Activated CD4-positive, alpha-beta T cell treated with anti-CD3 and anti-CD28 coated beads, Interleukin-2, amount 10 ng/mL, durations not matched to agents 7 days and 5 days (primary cell): ENCODE data around the gene SUGCT. TPM values are rescaled to one million over a fixed set of nuclear protein-coding genes. Genes with fewer than 3 reads are reported as not detected.

Experiments
- CTCF ChIA-PET: fragments of 350-600 bp; sonication (Branson Sonifier 250); formaldehyde crosslinking; loops from one replicate; lab custom pipeline; 2021; ENCODE audit warnings: antibody characterized with exemption; lab: Charles Lee
- POLR2A ChIA-PET: fragments of 350-600 bp; sonication (Branson Sonifier 250); formaldehyde crosslinking; loops from one replicate; lab custom pipeline; 2021; ENCODE audit warnings: antibody characterized with exemption; lab: Charles Lee
- DNase-seq: peaks from one replicate; pipeline ENCODE4 v3.0.0-alpha.2; 2020
- H3K27ac Mint-ChIP-seq: one replicate; pipeline ENCODE4 v1.8.0; 2021; ENCODE audit warnings: mild to moderate bottlenecking, moderate library complexity, mixed read lengths
- H3K27me3 Mint-ChIP-seq: one replicate; pipeline ENCODE4 v1.8.0; 2021; ENCODE audit warnings: mixed read lengths
- H3K36me3 Mint-ChIP-seq: one replicate; pipeline ENCODE4 v1.8.0; 2021; ENCODE audit warnings: low read depth, mixed read lengths
- H3K4me1 Mint-ChIP-seq: one replicate; pipeline ENCODE4 v1.8.0; 2021; ENCODE audit warnings: mixed read lengths
- H3K4me3 Mint-ChIP-seq: one replicate; pipeline ENCODE4 v1.8.0; 2021; ENCODE audit warnings: mild to moderate bottlenecking, moderate library complexity, mixed read lengths
- H3K9me3 Mint-ChIP-seq: one replicate; pipeline ENCODE4 v1.8.0; 2021; ENCODE audit warnings: mixed read lengths
- total RNA-seq, 2 experiments: library from RNA; stranded (reverse); gene quantifications; one replicate each; pipeline ENCODE4 v1.2.3, GENCODE V29; 2021

SUGCT gene
- total RNA-seq, 2 experiments from 2014 or later, result not detected

DNA sequence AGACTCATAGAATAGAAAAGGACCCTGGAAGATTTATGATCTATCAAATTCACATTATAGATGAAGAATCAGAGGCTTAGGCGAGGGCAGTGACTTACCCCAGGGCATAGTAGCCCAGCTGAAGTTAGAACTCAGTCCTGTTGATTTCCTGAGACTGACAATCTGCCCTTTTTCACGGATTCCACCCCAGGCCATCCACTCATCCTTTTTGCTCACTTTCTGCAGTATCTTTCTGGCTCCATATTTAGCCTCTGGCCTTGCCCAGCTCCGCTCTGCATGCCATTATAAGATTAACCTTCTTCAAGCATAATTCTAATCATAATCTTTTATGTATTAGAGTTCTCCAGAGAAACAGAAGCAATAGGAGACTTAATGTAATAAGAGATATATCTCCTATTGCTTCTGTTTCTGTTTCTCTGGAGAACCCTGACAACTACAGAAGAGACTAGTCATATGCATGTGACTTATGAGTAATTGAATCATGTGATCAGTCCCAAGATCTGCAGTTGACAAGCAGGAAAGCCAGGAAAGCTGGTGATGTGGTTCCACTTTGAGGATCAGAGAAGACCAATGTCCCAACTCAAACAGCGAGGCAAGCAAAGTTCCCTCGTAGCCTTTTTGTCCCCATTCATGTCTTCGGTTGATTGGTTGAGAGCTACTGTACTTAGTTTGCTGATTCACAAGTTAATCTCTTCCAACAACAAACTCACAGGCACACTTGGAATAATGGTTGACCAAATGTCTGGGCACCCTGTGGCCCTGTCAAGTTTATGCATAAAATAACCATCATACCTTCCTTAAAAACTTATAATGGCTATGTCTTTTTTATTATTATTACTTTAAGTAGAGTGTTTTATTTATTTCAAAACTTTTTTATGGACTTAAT is 412.1 kb downstream of the SUGCT start:
- Mint-ChIP-seq H3K9me3 (no peaks in the 10 kb centered on the region), H3K4me1 (peaks cover under 1% of the 10 kb centered on the region), H3K27ac (no peak overlapping the region), H3K4me3 (no peak overlapping the region), H3K36me3 (no peaks in the 10 kb centered on the region), H3K27me3 (no peaks in the 10 kb centered on the region)
- DNase-seq, result no peak
- ChIA-PET POLR2A (no interaction called here), CTCF (no interaction called here)

DNA sequence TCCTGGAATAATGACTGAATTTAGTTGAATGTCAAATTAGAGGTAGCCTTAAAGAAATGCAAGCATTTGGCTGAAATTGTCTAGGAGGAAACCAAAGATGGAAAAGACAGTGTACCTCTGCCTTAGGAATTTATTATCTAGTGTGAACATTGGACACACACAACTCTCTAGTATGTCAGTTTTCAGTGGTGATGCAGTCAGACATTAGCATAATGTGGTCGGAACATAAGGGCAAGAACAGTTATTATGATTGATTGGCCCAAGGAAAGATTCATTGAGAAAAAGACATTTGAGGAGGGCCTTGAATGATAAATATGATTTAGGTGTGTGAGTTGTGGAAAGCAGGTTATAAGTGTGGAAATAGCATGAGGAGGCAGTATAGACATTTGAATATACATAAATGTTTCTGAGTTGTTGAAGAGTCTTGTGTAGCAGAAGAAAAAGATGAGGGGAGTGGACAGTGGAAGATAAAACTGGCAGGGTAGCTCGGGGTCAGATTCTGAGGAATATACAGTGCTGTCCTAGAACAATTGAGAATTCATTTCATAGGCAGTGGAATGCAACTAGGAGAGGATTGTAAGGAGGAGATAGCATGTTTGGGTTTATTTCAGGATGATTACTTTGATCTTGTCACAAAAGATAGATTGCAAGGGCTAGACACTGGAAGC is 414.7 kb downstream of the SUGCT start:
- no peak overlapping the region for H3K4me3 Mint-ChIP-seq
- no peaks in the 10 kb centered on the region for H3K9me3 Mint-ChIP-seq
- CTCF ChIA-PET, result no interaction called here
- POLR2A ChIA-PET, result no interaction called here
- H3K27ac Mint-ChIP-seq, result no peak overlapping the region
- H3K4me1 Mint-ChIP-seq, result peaks cover 2% of the 10 kb centered on the region
- DNase-seq, result no peak
- no peaks in the 10 kb centered on the region for H3K27me3 Mint-ChIP-seq
- no peaks in the 10 kb centered on the region for H3K36me3 Mint-ChIP-seq

DNA sequence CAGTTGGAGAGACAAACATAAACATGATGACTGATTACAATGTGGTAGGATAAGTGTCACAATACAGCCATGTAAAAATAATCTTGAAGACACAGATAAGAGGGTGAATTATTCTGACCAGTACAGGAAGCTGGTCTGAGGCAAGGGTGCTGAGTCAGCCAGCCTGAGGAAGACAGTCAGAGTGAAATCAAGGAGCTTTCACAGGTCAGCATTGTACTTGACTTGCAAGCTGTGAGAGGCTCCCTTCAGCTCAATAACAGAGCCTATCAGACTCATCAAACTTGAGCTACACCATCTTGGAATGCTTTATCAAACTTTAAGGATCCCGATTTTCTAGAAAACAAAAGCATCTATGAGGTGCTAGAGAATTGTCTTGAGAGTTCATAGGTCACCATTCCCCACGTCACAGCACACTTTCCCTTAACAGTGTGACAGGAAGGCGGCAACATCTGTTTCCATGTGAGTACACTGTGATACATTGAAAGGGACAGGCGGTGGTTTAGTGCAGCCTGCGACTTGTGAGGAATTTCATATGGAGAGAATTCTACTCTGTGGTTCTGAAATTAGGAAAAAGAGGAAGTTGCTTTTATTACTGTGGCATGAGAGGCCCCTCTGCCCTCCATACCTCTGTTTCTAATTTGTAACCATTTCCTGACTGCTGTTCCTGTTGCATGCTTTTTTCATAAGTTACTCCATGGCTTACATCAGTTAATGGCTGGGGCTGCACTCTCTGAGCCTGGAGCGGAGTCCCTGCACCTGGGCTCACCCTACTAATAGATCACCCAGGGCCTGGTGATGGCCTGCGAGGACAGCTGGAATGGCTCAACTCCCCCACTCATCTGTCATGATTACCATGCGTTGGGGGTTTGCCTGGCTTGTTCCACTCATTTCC is 417.1 kb downstream of the SUGCT start:
- no peaks in the 10 kb centered on the region for H3K9me3 Mint-ChIP-seq
- CTCF ChIA-PET, result no interaction called here
- H3K36me3 Mint-ChIP-seq, result no peaks in the 10 kb centered on the region
- POLR2A ChIA-PET, result no interaction called here
- H3K4me1 Mint-ChIP-seq, result peaks cover 2% of the 10 kb centered on the region
- no peak overlapping the region for H3K4me3 Mint-ChIP-seq
- no peak overlapping the region for H3K27ac Mint-ChIP-seq
- H3K27me3 Mint-ChIP-seq, result no peaks in the 10 kb centered on the region
- DNase-seq, result no peak

DNA sequence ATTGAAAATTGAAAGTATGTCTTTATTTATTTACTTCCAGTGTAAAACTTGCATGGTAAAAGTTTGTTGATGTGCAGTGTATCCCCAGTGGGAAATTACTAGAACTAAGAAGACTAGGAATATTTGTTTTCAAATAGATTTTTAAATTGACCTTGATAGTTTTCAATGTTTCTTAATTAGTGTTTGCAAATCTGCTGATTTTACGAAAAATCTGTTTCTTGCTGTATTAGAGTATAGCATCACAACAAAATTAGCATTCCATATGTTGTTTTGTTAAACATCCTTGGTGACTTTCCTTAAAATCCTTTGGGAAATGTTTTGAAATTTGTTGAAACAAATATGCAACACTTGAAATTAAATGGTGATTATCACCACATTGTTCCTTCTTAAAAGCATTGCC is 425.9 kb downstream of the SUGCT start:
- Mint-ChIP-seq H3K4me3 (no peak overlapping the region), H3K27ac (no peak overlapping the region), H3K9me3 (peaks cover 2% of the 10 kb centered on the region), H3K4me1 (peaks cover 2% of the 10 kb centered on the region), H3K36me3 (no peaks in the 10 kb centered on the region), H3K27me3 (no peaks in the 10 kb centered on the region)
- no peak for DNase-seq
- ChIA-PET CTCF (no interaction called here), POLR2A (no interaction called here)

DNA sequence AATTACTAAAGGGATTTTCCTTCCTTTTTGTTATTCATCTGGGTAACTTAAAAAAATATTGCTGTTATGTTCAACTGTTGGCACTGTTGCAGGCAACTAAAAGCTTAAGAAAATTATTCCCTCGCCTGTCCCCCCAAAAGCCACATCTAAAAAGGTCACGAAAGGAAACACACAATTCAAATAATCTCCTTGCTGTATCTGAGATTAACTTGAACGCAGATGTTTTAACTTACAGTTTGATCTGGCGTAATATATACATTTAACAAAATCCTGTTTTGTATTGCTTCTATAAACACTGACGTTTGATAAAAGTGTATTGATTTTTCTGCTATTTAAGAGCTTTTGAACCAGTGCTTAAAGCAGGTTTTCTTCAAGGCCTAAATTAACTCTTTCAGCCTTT is 432.1 kb downstream of the SUGCT start:
- Mint-ChIP-seq H3K27ac (no peak overlapping the region), H3K27me3 (peaks cover 6% of the 10 kb centered on the region), H3K4me3 (no peak overlapping the region), H3K4me1 (peaks cover 2% of the 10 kb centered on the region), H3K9me3 (peaks cover 2% of the 10 kb centered on the region), H3K36me3 (no peaks in the 10 kb centered on the region)
- ChIA-PET POLR2A (no interaction called here), CTCF (no interaction called here)
- no peak for DNase-seq

DNA sequence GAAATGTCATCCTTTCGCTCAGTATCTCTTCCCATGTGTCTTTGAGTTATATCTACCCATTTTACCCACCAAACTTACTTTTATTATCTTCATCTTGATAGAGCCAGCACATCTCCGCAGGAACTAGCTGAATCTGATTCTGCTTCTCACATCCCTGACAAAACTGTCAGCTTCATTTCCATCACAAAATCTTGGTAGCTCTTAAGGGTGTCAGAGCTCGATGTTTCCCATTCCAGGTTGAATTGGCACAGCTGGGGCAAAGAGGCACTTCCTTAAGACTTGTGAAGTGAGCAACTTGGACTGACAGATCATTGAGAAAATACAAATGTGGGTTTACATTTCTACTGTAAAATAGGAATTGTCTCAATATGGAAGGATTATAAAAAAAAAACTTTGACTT is 434.5 kb downstream of the SUGCT start:
- CTCF ChIA-PET, result interaction anchor here (0.6 to 0.7 kb wide), 2 partner anchors 8 to 437 kb away, joined by 3 to 4 read pairs; no protein-coding TSS in a partner anchor
- no peaks in the 10 kb centered on the region for H3K9me3 Mint-ChIP-seq
- no peaks in the 10 kb centered on the region for H3K4me1 Mint-ChIP-seq

DNA sequence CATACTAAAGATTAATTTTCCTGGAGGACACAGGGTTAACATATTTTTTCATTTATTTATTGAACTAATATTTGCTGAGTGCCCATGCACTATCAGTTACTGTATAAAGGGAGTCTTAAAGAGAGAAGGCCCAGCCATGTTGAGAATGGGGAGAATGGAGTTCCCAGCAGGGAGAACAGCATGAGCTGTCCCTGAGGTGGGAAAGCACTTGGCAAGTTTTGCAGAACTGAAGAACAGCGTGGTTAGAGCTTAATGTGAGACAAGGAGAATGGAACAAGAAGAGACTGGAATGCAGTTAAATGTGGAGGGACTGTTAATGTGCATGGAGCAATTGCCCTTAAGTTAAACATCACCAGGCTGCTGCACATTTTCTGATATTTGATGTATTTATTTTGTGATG is 435.4 kb downstream of the SUGCT start:
- ChIA-PET CTCF (no interaction called here), POLR2A (no interaction called here)
- Mint-ChIP-seq H3K4me3 (no peak overlapping the region), H3K36me3 (no peaks in the 10 kb centered on the region), H3K27ac (no peak overlapping the region), H3K27me3 (peaks cover 6% of the 10 kb centered on the region), H3K9me3 (no peaks in the 10 kb centered on the region), H3K4me1 (no peaks in the 10 kb centered on the region)
- DNase-seq, result no peak

More for the DNA sequence above, 434.5 kb downstream of the SUGCT start:
- Mint-ChIP-seq H3K27ac (no peak overlapping the region), H3K27me3 (peaks cover 6% of the 10 kb centered on the region), H3K36me3 (no peaks in the 10 kb centered on the region), H3K4me3 (no peak overlapping the region)
- POLR2A ChIA-PET, result no interaction called here
- DNase-seq, result no peak

DNA sequence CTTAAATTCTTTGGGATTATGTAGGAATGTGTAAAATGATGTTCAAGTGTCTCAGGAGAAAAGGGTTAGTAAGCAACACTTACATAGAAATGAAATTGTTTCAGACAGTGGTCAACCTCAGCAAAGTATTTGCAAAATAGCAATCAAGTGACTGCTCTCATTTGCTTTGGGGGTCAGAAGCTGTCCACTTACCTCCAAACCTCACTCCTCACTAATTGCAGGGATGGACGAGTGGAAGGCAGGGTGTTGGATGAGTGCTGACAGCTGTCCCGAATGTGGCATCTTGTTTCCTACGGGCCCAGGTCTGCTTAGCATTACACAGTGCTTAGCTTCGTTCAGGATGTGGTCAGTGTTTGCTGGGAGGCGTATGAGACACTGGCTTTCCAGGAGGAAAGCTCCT is 437.0 kb downstream of the SUGCT start:
- H3K27me3 Mint-ChIP-seq, result peaks cover 6% of the 10 kb centered on the region
- H3K9me3 Mint-ChIP-seq, result no peaks in the 10 kb centered on the region
- no peaks in the 10 kb centered on the region for H3K4me1 Mint-ChIP-seq
- no peak overlapping the region for H3K4me3 Mint-ChIP-seq
- ChIA-PET CTCF (no interaction called here), POLR2A (no interaction called here)
- H3K27ac Mint-ChIP-seq, result no peak overlapping the region
- DNase-seq, result no peak
- H3K36me3 Mint-ChIP-seq, result no peaks in the 10 kb centered on the region

DNA sequence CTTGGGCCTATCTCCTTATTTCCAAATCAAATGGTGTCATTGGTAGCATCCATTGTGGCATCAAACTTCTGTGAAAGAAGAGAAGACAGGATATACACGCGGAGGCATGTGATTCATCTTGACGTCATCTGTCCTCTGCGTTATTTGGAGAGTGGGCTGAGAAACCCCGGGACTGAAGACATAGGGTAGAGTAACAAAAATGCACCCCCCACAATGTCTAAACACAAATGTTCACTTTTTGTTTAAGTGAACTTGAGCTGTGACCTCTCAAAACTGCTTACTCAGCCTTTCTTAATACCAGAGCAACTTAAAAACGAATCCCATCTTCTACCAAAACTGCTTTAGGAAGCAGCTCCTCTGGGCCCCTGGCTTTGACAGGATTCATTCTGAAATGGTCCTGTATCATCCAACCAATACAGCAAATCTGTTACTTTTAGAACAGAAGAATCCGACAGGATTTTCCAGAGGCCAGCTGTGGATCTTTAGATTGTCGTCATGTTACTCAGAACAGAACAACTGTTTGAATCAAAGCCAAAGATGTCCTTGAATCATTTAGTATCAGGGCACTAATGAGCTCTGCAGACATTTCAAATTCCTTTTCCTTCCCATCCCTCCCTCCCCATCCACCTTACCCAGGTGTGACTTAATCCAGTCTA is 438.1 kb downstream of the SUGCT start:
- H3K27me3 Mint-ChIP-seq, result peaks cover 6% of the 10 kb centered on the region
- CTCF ChIA-PET, result no interaction called here
- no peak overlapping the region for H3K27ac Mint-ChIP-seq
- no peak overlapping the region for H3K4me3 Mint-ChIP-seq
- no peaks in the 10 kb centered on the region for H3K4me1 Mint-ChIP-seq
- no peaks in the 10 kb centered on the region for H3K9me3 Mint-ChIP-seq
- no peak for DNase-seq
- POLR2A ChIA-PET, result interaction anchor here (0.6 kb wide), 1 partner anchor 19 kb away, joined by 3 read pairs; no protein-coding TSS in a partner anchor
- H3K36me3 Mint-ChIP-seq, result no peaks in the 10 kb centered on the region

GRCh38 chr7:40579401-40579800 is 444.6 kb downstream of the SUGCT start:
- CTCF ChIA-PET, result no interaction called here
- Mint-ChIP-seq H3K36me3 (no peaks in the 10 kb centered on the region), H3K9me3 (no peaks in the 10 kb centered on the region)

DNA sequence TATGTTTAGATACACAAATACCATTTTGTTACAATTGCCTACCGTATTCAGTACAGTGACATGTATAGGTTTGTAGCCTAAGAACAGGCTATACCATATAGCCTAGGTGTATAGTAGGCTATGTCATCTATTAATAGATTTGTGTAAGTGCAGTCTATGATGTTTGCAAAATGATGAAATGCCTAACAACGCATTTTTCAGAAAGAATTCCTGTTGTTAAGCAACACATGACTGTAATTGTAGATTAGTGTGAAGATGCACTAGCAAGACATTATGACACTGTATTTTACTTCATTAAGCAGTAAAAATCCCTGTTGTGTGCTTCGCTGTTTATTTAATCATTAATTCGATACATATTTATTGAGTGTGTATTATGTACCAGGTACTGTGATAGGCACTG is 446.0 kb downstream of the SUGCT start:
- DNase-seq, result no peak
- no peak overlapping the region for H3K4me3 Mint-ChIP-seq

More at GRCh38 chr7:40579401-40579800, 444.6 kb downstream of the SUGCT start:
- no peak for DNase-seq
- Mint-ChIP-seq H3K4me1 (no peaks in the 10 kb centered on the region), H3K27me3 (no peaks in the 10 kb centered on the region), H3K4me3 (no peak overlapping the region), H3K27ac (no peak overlapping the region)
- POLR2A ChIA-PET, result no interaction called here

GRCh38 chr7:40582539-40582938 is 447.7 kb downstream of the SUGCT start:
- H3K27ac Mint-ChIP-seq, result no peak overlapping the region
- H3K9me3 Mint-ChIP-seq, result no peaks in the 10 kb centered on the region
- H3K27me3 Mint-ChIP-seq, result no peaks in the 10 kb centered on the region
- H3K4me1 Mint-ChIP-seq, result no peaks in the 10 kb centered on the region
- no peak for DNase-seq
- ChIA-PET CTCF (no interaction called here), POLR2A (no interaction called here)
- no peak overlapping the region for H3K4me3 Mint-ChIP-seq
- no peaks in the 10 kb centered on the region for H3K36me3 Mint-ChIP-seq

More for the DNA sequence above, 446.0 kb downstream of the SUGCT start:
- Mint-ChIP-seq H3K27me3 (no peaks in the 10 kb centered on the region), H3K27ac (no peak overlapping the region), H3K9me3 (no peaks in the 10 kb centered on the region), H3K36me3 (no peaks in the 10 kb centered on the region), H3K4me1 (no peaks in the 10 kb centered on the region)
- ChIA-PET CTCF (no interaction called here), POLR2A (no interaction called here)
